IMR-90 (cell line): ENCODE measurements around the gene PLCZ1. TPM values are rescaled to one million over a fixed set of nuclear protein-coding genes. Genes with fewer than 3 reads are reported as not detected.

Source experiments
- ATAC-seq: fragments of 200-7000 bp; cut with Tn5 transposase; 2 replicates; pipeline ENCODE4 v1.9.1; 2020; ENCODE audit warnings: low read depth, mild to moderate bottlenecking, moderate library complexity
- Bru-seq: library from RNA; stranded (reverse); fragments of 400-500 nt; gene quantifications from one replicate; lab custom pipeline; 2021; lab: Mats Ljungman, UMichigan
- BruChase-seq, 2 experiments: library from RNA; stranded (reverse); fragments of 400-500 nt; gene quantifications; one replicate each; lab custom pipeline; 2021; lab: Mats Ljungman, UMichigan
- BruUV-seq: library from RNA; stranded (reverse); fragments of 400-500 nt; replicated peaks from 2 replicates; lab custom pipeline; 2021; lab: Mats Ljungman, UMichigan
- CTCF ChIA-PET: fragments of 300-600 bp; formaldehyde crosslinking; extraction: SDS; loops from one replicate; lab custom pipeline; 2021; ENCODE audit warnings: antibody characterized with exemption; lab: Yijun Ruan, JAX
- POLR2A ChIA-PET: fragments of 300-600 bp; sonication (Branson Sonifier 250); formaldehyde crosslinking; loops from one replicate; lab custom pipeline; 2022; ENCODE audit warnings: antibody characterized with exemption; ENCODE audit not compliant: unreplicated experiment; lab: Charles Lee
- DNase-seq: peaks from one replicate; pipeline ENCODE4 v3.0.0; 2013
- H2AFZ ChIP-seq: replicated peaks from 2 replicates; pipeline ENCODE3; 2013; ENCODE audit warnings: low read length, mild to moderate bottlenecking; ENCODE audit not compliant: poor library complexity
- H2AK5ac ChIP-seq: 2 replicates; pipeline ENCODE4 v1.6.1; 2013; ENCODE audit warnings: low read depth, low read length, inconsistent platforms
- H2AK9ac ChIP-seq: replicated peaks from 2 replicates; pipeline ENCODE3; 2013; ENCODE audit warnings: mild to moderate bottlenecking, low read depth, low read length, moderate library complexity; ENCODE audit not compliant: poor library complexity
- H2BK120ac ChIP-seq: 2 replicates; pipeline ENCODE4 v1.6.1; 2013; ENCODE audit warnings: low read depth, low read length, inconsistent platforms
- H2BK15ac ChIP-seq: 3 replicates; pipeline ENCODE4 v1.6.1; 2013; ENCODE audit warnings: low read depth, low read length, inconsistent platforms
- H2BK20ac ChIP-seq: 2 replicates; pipeline ENCODE4 v1.6.1; 2013; ENCODE audit warnings: low read depth, mild to moderate bottlenecking, inconsistent platforms, low read length, moderate library complexity
- H2BK5ac ChIP-seq: 2 replicates; pipeline ENCODE4 v1.6.1; 2013; ENCODE audit warnings: mild to moderate bottlenecking, low read depth, low read length, inconsistent platforms; ENCODE audit not compliant: poor library complexity, severe bottlenecking
- H3K14ac ChIP-seq: replicated peaks from 2 replicates; pipeline ENCODE4 v1.6.1; 2013; ENCODE audit warnings: low read depth, low read length, inconsistent platforms
- H3K18ac ChIP-seq: 2 replicates; pipeline ENCODE4 v1.6.1; 2013; ENCODE audit warnings: low read depth, low read length, control low read depth
- H3K23ac ChIP-seq: 2 replicates; pipeline ENCODE4 v1.6.1; 2013; ENCODE audit warnings: low read depth, low read length, inconsistent platforms
- H3K27ac ChIP-seq: 2 replicates; pipeline ENCODE4 v1.5.1; 2013; ENCODE audit warnings: mild to moderate bottlenecking, control low read depth, low read length; ENCODE audit not compliant: insufficient read depth
- H3K27me3 ChIP-seq: 2 replicates; pipeline ENCODE4 v1.6.1; 2013; ENCODE audit warnings: low read length; ENCODE audit not compliant: control insufficient read depth, insufficient read depth
- H3K36me3 ChIP-seq: 2 replicates; pipeline ENCODE4 v1.6.1; 2013; ENCODE audit warnings: low read length, mixed read lengths; ENCODE audit not compliant: control insufficient read depth, insufficient read depth
- H3K4ac ChIP-seq: 2 replicates; pipeline ENCODE4 v1.6.1; 2013; ENCODE audit warnings: low read depth, low read length, inconsistent platforms
- H3K4me1 ChIP-seq: 2 replicates; pipeline ENCODE4 v1.6.1; 2013; ENCODE audit warnings: low read length, mixed read lengths; ENCODE audit not compliant: control insufficient read depth, insufficient read depth
- H3K4me2 ChIP-seq: 2 replicates; pipeline ENCODE4 v1.6.1; 2013; ENCODE audit warnings: low read depth, mild to moderate bottlenecking, control low read depth, low read length, moderate library complexity
- H3K4me3 ChIP-seq: 2 replicates; pipeline ENCODE4 v1.5.1; 2013; ENCODE audit warnings: low read depth, mild to moderate bottlenecking, control low read depth, low read length, moderate library complexity; ENCODE audit not compliant: insufficient read depth
- H3K56ac ChIP-seq: 2 replicates; pipeline ENCODE4 v1.6.1; 2013; ENCODE audit warnings: low read length, inconsistent platforms; ENCODE audit not compliant: insufficient read depth; ENCODE audit errors: extremely low read depth
- H3K79me1 ChIP-seq, 2 experiments: 2 replicates each; pipeline ENCODE4 v1.6.1; 2013; ENCODE audit warnings: low read length in 2 of 2, inconsistent platforms in 1 of 2, low read depth in 1 of 2
- H3K9ac ChIP-seq: 2 replicates; pipeline ENCODE4 v1.6.1; 2013; ENCODE audit warnings: low read depth, low read length, control low read depth
- H3K9me1 ChIP-seq: 2 replicates; pipeline ENCODE4 v1.6.1; 2013; ENCODE audit warnings: low read length, inconsistent platforms; ENCODE audit not compliant: insufficient read depth
- H3K9me3 ChIP-seq: 2 replicates; pipeline ENCODE4 v1.6.1; 2013; ENCODE audit warnings: low read length; ENCODE audit not compliant: control insufficient read depth, insufficient read depth
- H4K20me1 ChIP-seq: 2 replicates; pipeline ENCODE4 v1.6.1; 2013; ENCODE audit warnings: low read length, inconsistent platforms; ENCODE audit not compliant: insufficient read depth
- H4K5ac ChIP-seq: 2 replicates; pipeline ENCODE4 v1.6.1; 2013; ENCODE audit warnings: mild to moderate bottlenecking, low read depth, low read length, control low read depth
- H4K8ac ChIP-seq, 2 experiments: 2 replicates each; pipeline ENCODE4 v1.6.1; 2013; ENCODE audit warnings: low read depth in 2 of 2, low read length in 2 of 2, control low read depth in 1 of 2, inconsistent platforms in 1 of 2
- H4K91ac ChIP-seq: 2 replicates; pipeline ENCODE4 v1.6.1; 2013; ENCODE audit warnings: low read depth, low read length, inconsistent platforms; ENCODE audit not compliant: insufficient read depth
- FOS ChIP-seq: fragments of 150-350 bp; IDR thresholded peaks from 2 replicates; pipeline ENCODE4 v1.6.1; 2016; ENCODE audit warnings: low read depth, low read length
- MXI1 ChIP-seq: IDR thresholded peaks from 2 replicates; pipeline ENCODE4 v1.6.1; 2012; ENCODE audit warnings: low read depth, mild to moderate bottlenecking, low read length, moderate library complexity, borderline replicate concordance
- NFE2L2 ChIP-seq: fragments of 150-350 bp; IDR thresholded peaks from 2 replicates; pipeline ENCODE4 v1.6.1; 2016; ENCODE audit warnings: low read depth, mild to moderate bottlenecking, low read length
- POLR2A ChIP-seq: IDR thresholded peaks from 2 replicates; pipeline ENCODE4 v1.6.1; 2012; ENCODE audit warnings: mild to moderate bottlenecking, low read depth, low read length
- RCOR1 ChIP-seq: IDR thresholded peaks from 2 replicates; pipeline ENCODE4 v1.6.1; 2012; ENCODE audit warnings: mild to moderate bottlenecking, low read length, improper control_type of control experiment; ENCODE audit not compliant: insufficient replicate concordance
- SMC3 ChIP-seq: fragments of 150-350 bp; IDR thresholded peaks from 2 replicates; pipeline ENCODE4 v1.6.1; 2016; ENCODE audit warnings: low read depth, mild to moderate bottlenecking, antibody characterized with exemption, low read length, moderate library complexity
- WGBS, 2 experiments: methylation state at CpG; one replicate each; pipeline versions ENCODE4 v1.1.5 to v1.1.7; 2013; ENCODE audit warnings: missing lambda C conversion rate in 2 of 2; ENCODE audit not compliant: insufficient read length in 1 of 2; ENCODE audit errors: extremely low coverage in 2 of 2; 5-methylcytosine and 5-hydroxymethylcytosine counted together
- dilution Hi-C: fragments of 300-500 bp; cut with HindIII; formaldehyde crosslinking; loops from one replicate; pipeline ENCODE4 v1.14.3; 2018; ENCODE audit warnings: low sequenced_read_pairs; ENCODE audit not compliant: unreplicated experiment
- in situ Hi-C: fragments of 300-500 bp; cut with MboI; formaldehyde crosslinking; loops from 3 replicates; pipeline ENCODE4 v1.14.3; 2019; ENCODE audit warnings: low sequenced_read_pairs, inconsistent platforms, mixed read lengths
- intact Hi-C: fragments of 100-400 bp; cut with micrococcal nuclease; formaldehyde crosslinking; loops from 2 replicates; pipeline ENCODE4 v1.10.0; 2022
- long read RNA-seq: library from polyadenylated mRNA; unstranded; transcript quantifications from one replicate; pipeline ENCODE4 v2.0.0, GENCODE V29; 2021; ENCODE audit not compliant: unreplicated experiment
- polyA plus RNA-seq, 3 experiments: library from polyadenylated mRNA; depleted of rRNA; stranded (reverse); fragments of >200 nt; gene quantifications; 2 replicates each; pipeline ENCODE4 v1.2.3, GENCODE V29; 2012; ENCODE audit warnings: low replicate concordance in 1 of 3
- total RNA-seq: library from RNA; depleted of rRNA; stranded (reverse); fragments of >200 nt; gene quantifications from 2 replicates; pipeline ENCODE4 v1.2.3, GENCODE V29; 2012; rRNA removed
- TF ChIP-seq, protein P1 (sequence below): fragments of 150-350 bp; IDR thresholded peaks from 2 replicates; pipeline ENCODE4 v1.6.1; 2016; ENCODE audit warnings: low read depth, mild to moderate bottlenecking, low read length, moderate library complexity, borderline replicate concordance
- TF ChIP-seq, protein P2 (sequence below): conservative IDR thresholded peaks from 2 replicates; pipeline ENCODE4 v1.5.1; 2012; ENCODE audit warnings: mild to moderate bottlenecking, low read depth, low read length, improper control_type of control experiment
- TF ChIP-seq, protein P3 (sequence below): fragments of 150-350 bp; IDR thresholded peaks from 2 replicates; pipeline ENCODE4 v1.6.1; 2017; ENCODE audit warnings: mild to moderate bottlenecking, antibody characterized with exemption, low read length, low read depth

The PLCZ1 gene, protein sequence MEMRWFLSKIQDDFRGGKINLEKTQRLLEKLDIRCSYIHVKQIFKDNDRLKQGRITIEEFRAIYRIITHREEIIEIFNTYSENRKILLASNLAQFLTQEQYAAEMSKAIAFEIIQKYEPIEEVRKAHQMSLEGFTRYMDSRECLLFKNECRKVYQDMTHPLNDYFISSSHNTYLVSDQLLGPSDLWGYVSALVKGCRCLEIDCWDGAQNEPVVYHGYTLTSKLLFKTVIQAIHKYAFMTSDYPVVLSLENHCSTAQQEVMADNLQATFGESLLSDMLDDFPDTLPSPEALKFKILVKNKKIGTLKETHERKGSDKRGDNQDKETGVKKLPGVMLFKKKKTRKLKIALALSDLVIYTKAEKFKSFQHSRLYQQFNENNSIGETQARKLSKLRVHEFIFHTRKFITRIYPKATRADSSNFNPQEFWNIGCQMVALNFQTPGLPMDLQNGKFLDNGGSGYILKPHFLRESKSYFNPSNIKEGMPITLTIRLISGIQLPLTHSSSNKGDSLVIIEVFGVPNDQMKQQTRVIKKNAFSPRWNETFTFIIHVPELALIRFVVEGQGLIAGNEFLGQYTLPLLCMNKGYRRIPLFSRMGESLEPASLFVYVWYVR
- total RNA-seq (not detected in 2 replicates), polyA plus RNA-seq (2012; rRNA removed) (not detected in 2 replicates), Bru-seq, nascent RNA (percentile 5 among the genes with signal in this experiment), BruChase-seq, experiment 1, labeled RNA remaining after a 6-hour chase (percentile 7 among the genes with signal in this experiment), BruChase-seq, experiment 2, labeled RNA remaining after a 2-hour chase (percentile 5 among the genes with signal in this experiment)
- polyA plus RNA-seq (2012; cell fraction: cytosol; rRNA removed), result not detected in 2 replicates
- not detected in 2 replicates for polyA plus RNA-seq (2012; cell fraction: nucleus; rRNA removed; ENCODE audit: low replicate concordance)
- long read RNA-seq, result 0 reads

DNA sequence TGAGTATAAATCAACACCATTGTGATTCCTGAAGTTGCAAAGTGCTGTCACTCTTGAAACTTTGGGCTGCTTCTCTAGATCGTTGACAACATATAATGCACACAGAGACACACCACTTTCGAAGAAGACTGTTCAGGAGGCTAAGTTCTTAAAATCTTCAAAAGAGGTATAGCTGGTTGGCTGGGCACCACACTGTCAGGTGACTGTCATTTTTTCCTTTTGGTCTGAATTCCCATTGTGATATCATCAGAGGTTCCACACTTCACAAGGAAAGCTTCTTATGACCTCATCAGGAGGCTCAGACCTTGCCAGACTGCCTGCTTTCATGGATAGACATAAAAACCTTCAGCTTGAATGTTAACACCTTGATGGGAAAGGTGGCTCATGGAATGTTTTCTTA, at the start of gene PLCZ1, which contains the start of gene CAPZA3:
TSS of gene PLCZ1 (minus strand) at position 194 of the 400 bp plus-strand sequence. CDS start 641 bp downstream, outside the sequence.
TSS of gene CAPZA3 (plus strand) at position 301 of the 400 bp plus-strand sequence. CDS start 150 bp downstream, outside the sequence.
- H4K8ac ChIP-seq, result no peak within 1 kb of the TSS
- ATAC-seq (no peak), DNase-seq (no peak)
- H3K27me3 ChIP-seq, result no peaks in the 10 kb centered on the region
- H3K9me3 ChIP-seq, result peaks cover 6% of the 10 kb centered on the region
- H3K9ac ChIP-seq, result no peak within 1 kb of the TSS
- no peaks in the 10 kb centered on the region for H3K36me3 ChIP-seq
- no peak within 1 kb of the TSS for H3K56ac ChIP-seq
- no CpG with 5 or more reads among the region's 2 CpGs for WGBS, 2 experiments
- no peak within 1 kb of the TSS for H2AK5ac ChIP-seq
- ChIA-PET POLR2A (no interaction called here), CTCF (no interaction called here)
- H2BK20ac ChIP-seq, result no peak within 1 kb of the TSS
- no peak within 1 kb of the TSS for H3K18ac ChIP-seq
- H4K20me1 ChIP-seq, result no peaks in the 10 kb centered on the region
- H3K79me1 ChIP-seq, result no peaks in the 10 kb centered on the region
- H2BK15ac ChIP-seq, result no peak within 1 kb of the TSS
- H3K14ac ChIP-seq, result no peak within 1 kb of the TSS
- H3K27ac ChIP-seq, result no peak within 1 kb of the TSS
- intact Hi-C loops, result no loop called here
- BruUV-seq, result no TSS peak
- H2BK5ac ChIP-seq, result no peak within 1 kb of the TSS
- no peak within 1 kb of the TSS for H4K91ac ChIP-seq
- H3K4me2 ChIP-seq, result no peak within 1 kb of the TSS
- no peak within 1 kb of the TSS for H3K4ac ChIP-seq
- H2BK120ac ChIP-seq, result no peak within 1 kb of the TSS
- no peaks in the 10 kb centered on the region for H3K9me1 ChIP-seq
- dilution Hi-C loops, result no loop called here
- no peak within 1 kb of the TSS for H2AK9ac ChIP-seq
- in situ Hi-C loops, result no loop called here
- no peak within 1 kb of the TSS for H3K23ac ChIP-seq
- H3K4me1 ChIP-seq, result no peaks in the 10 kb centered on the region
- no peak within 1 kb of the TSS for H2AFZ ChIP-seq
- H4K5ac ChIP-seq, result no peak within 1 kb of the TSS
- no peak within 1 kb of the TSS for H3K4me3 ChIP-seq
- no peak for TF ChIP-seq POLR2A
- no peak for TF ChIP-seq NFE2L2
- TF ChIP-seq, protein P1, sequence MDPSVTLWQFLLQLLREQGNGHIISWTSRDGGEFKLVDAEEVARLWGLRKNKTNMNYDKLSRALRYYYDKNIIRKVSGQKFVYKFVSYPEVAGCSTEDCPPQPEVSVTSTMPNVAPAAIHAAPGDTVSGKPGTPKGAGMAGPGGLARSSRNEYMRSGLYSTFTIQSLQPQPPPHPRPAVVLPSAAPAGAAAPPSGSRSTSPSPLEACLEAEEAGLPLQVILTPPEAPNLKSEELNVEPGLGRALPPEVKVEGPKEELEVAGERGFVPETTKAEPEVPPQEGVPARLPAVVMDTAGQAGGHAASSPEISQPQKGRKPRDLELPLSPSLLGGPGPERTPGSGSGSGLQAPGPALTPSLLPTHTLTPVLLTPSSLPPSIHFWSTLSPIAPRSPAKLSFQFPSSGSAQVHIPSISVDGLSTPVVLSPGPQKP, result no peak
- TF ChIP-seq, protein P2, sequence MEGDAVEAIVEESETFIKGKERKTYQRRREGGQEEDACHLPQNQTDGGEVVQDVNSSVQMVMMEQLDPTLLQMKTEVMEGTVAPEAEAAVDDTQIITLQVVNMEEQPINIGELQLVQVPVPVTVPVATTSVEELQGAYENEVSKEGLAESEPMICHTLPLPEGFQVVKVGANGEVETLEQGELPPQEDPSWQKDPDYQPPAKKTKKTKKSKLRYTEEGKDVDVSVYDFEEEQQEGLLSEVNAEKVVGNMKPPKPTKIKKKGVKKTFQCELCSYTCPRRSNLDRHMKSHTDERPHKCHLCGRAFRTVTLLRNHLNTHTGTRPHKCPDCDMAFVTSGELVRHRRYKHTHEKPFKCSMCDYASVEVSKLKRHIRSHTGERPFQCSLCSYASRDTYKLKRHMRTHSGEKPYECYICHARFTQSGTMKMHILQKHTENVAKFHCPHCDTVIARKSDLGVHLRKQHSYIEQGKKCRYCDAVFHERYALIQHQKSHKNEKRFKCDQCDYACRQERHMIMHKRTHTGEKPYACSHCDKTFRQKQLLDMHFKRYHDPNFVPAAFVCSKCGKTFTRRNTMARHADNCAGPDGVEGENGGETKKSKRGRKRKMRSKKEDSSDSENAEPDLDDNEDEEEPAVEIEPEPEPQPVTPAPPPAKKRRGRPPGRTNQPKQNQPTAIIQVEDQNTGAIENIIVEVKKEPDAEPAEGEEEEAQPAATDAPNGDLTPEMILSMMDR, result no peak
- no peak for TF ChIP-seq RCOR1
- TF ChIP-seq SMC3, result no peak
- TF ChIP-seq FOS, result no peak
- TF ChIP-seq, protein P3, sequence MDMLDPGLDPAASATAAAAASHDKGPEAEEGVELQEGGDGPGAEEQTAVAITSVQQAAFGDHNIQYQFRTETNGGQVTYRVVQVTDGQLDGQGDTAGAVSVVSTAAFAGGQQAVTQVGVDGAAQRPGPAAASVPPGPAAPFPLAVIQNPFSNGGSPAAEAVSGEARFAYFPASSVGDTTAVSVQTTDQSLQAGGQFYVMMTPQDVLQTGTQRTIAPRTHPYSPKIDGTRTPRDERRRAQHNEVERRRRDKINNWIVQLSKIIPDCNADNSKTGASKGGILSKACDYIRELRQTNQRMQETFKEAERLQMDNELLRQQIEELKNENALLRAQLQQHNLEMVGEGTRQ, result no peak
- no peak for TF ChIP-seq MXI1
